Astrocyte (in vitro differentiated cells and primary cell): ENCODE data around the gene GOLGA6B. TPM values are rescaled to one million over a fixed set of nuclear protein-coding genes. Genes with fewer than 3 reads are reported as not detected.

Experiments
- DNase-seq: peaks from one replicate; pipeline ENCODE4 v3.0.0-alpha.2; 2010; ENCODE audit warnings: low read depth
- FAIRE-seq: peaks from 2 replicates; lab custom pipeline; 2011; peaks lifted over from hg19 to GRCh38; lab: Jason Lieb, UNC
- H2AFZ ChIP-seq: 2 replicates; pipeline ENCODE4 v1.6.0; 2012; ENCODE audit warnings: low read depth, low read length, inconsistent platforms
- H3K27ac ChIP-seq: 2 replicates; pipeline ENCODE4 v1.5.1; 2011; ENCODE audit warnings: low read depth, low read length, inconsistent platforms
- H3K27me3 ChIP-seq: 2 replicates; pipeline ENCODE4 v1.6.0; 2011; ENCODE audit warnings: low read length, inconsistent platforms; ENCODE audit not compliant: insufficient read depth
- H3K36me3 ChIP-seq: 2 replicates; pipeline ENCODE4 v1.5.1; 2011; ENCODE audit warnings: low read length, inconsistent platforms; ENCODE audit not compliant: insufficient read depth
- H3K4me1 ChIP-seq: 2 replicates; pipeline ENCODE4 v1.5.1; 2011; ENCODE audit warnings: low read length, inconsistent platforms; ENCODE audit not compliant: insufficient read depth
- H3K4me2 ChIP-seq: 2 replicates; pipeline ENCODE4 v1.6.0; 2012; ENCODE audit warnings: low read length, inconsistent platforms
- H3K4me3 ChIP-seq: 2 replicates; pipeline ENCODE4 v1.5.1; 2011; ENCODE audit warnings: low read depth, mild to moderate bottlenecking, low read length, inconsistent platforms; ENCODE audit not compliant: insufficient read depth
- H3K79me2 ChIP-seq: 2 replicates; pipeline ENCODE4 v1.6.0; 2012; ENCODE audit warnings: mild to moderate bottlenecking, low read length, inconsistent platforms; ENCODE audit not compliant: insufficient read depth
- H3K9ac ChIP-seq: 2 replicates; pipeline ENCODE4 v1.6.0; 2012; ENCODE audit warnings: mild to moderate bottlenecking, low read length, inconsistent platforms
- H3K9me3 ChIP-seq: 2 replicates; pipeline ENCODE4 v1.5.1; 2012; ENCODE audit warnings: low read depth, mild to moderate bottlenecking, low read length, inconsistent platforms; ENCODE audit not compliant: insufficient read depth
- H4K20me1 ChIP-seq: 2 replicates; pipeline ENCODE4 v1.6.0; 2012; ENCODE audit warnings: low read length, inconsistent platforms; ENCODE audit not compliant: insufficient read depth
- H3K27ac Mint-ChIP-seq: one replicate; pipeline ENCODE4 v1.8.0; 2021; ENCODE audit warnings: mild to moderate bottlenecking, mixed read lengths; ENCODE audit not compliant: unreplicated experiment
- H3K27me3 Mint-ChIP-seq: one replicate; pipeline ENCODE4 v1.8.0; 2021; ENCODE audit warnings: low read depth, mixed read lengths; ENCODE audit not compliant: unreplicated experiment
- H3K36me3 Mint-ChIP-seq: one replicate; pipeline ENCODE4 v1.8.0; 2021; ENCODE audit warnings: low read depth, mixed read lengths; ENCODE audit not compliant: unreplicated experiment
- H3K4me1 Mint-ChIP-seq: one replicate; pipeline ENCODE4 v1.8.0; 2021; ENCODE audit warnings: low read depth, mixed read lengths; ENCODE audit not compliant: unreplicated experiment
- H3K4me3 Mint-ChIP-seq: one replicate; pipeline ENCODE4 v1.8.0; 2021; ENCODE audit warnings: mild to moderate bottlenecking, moderate library complexity, mixed read lengths; ENCODE audit not compliant: unreplicated experiment
- H3K9me3 Mint-ChIP-seq: one replicate; pipeline ENCODE4 v1.8.0; 2021; ENCODE audit warnings: mild to moderate bottlenecking, mixed read lengths; ENCODE audit not compliant: unreplicated experiment
- CTCF ChIP-seq: IDR thresholded peaks from 2 replicates; pipeline ENCODE4 v1.5.1; 2011; ENCODE audit warnings: low read depth, mild to moderate bottlenecking, inconsistent platforms, low read length, moderate library complexity; ENCODE audit not compliant: insufficient read depth
- EZH2 ChIP-seq: IDR thresholded peaks from 2 replicates; pipeline ENCODE4 v1.6.1; 2012; ENCODE audit warnings: mild to moderate bottlenecking, low read length, inconsistent platforms; ENCODE audit not compliant: insufficient read depth
- total RNA-seq: library from RNA; stranded (reverse); gene quantifications from 2 replicates; pipeline ENCODE4 v1.2.1, GENCODE V29; 2021

The GOLGA6B gene
- total RNA-seq, 1 donor from 2014 or later = not detected

- no peaks in the 10 kb centered on the region for H3K27me3 Mint-ChIP-seq
These were observed 31.7 kb downstream of the GOLGA6B start, which contains the start of the genes BBS4 and HIGD2B for GRCh38 chr15:72685925-72686794. TSS of gene BBS4 (plus strand) at chr15:72686207. CDS start at chr15:72686228, 21 bp downstream. TSS of gene HIGD2B (minus strand) at chr15:72686182. CDS start at chr15:72676374, 9,808 bp downstream.

GRCh38 chr15:72688697-72689096 is 34.2 kb downstream of the GOLGA6B start:
- Histone ChIP-seq H4K20me1 (no peaks in the 10 kb centered on the region), H3K79me2 (peaks cover 12% of the 10 kb centered on the region), H3K9ac (no peak overlapping the region), H3K4me2 (no peak overlapping the region), H3K4me1 (peaks cover 7% of the 10 kb centered on the region), H3K36me3 (no peaks in the 10 kb centered on the region), H3K27me3 (no peaks in the 10 kb centered on the region), H3K9me3 (no peaks in the 10 kb centered on the region), H2AFZ (no peak overlapping the region), H3K27ac (no peak overlapping the region), H3K4me3 (no peak overlapping the region)
- Mint-ChIP-seq H3K36me3 (no peaks in the 10 kb centered on the region), H3K27me3 (no peaks in the 10 kb centered on the region), H3K4me3 (no peak overlapping the region), H3K27ac (no peak overlapping the region), H3K4me1 (no peaks in the 10 kb centered on the region), H3K9me3 (no peaks in the 10 kb centered on the region)
- DNase-seq = no peak
- no peak for FAIRE-seq
- TF ChIP-seq EZH2 = no peak
- no peak for TF ChIP-seq CTCF

More at GRCh38 chr15:72685925-72686794, 31.7 kb downstream of the GOLGA6B start, which contains the start of the genes BBS4 and HIGD2B:
- H3K9ac ChIP-seq = peak within 1 kb of the TSS; percentile 86
- H3K36me3 ChIP-seq = no peaks in the 10 kb centered on the region
- peak within 1 kb of the TSS; percentile 96 for H3K27ac Mint-ChIP-seq
- peak within 1 kb of the TSS; percentile 88 for H3K4me3 ChIP-seq
- peak within 1 kb of the TSS; percentile 98 for H3K4me3 Mint-ChIP-seq
- peak within 1 kb of the TSS; percentile 92 for H3K4me2 ChIP-seq
- H4K20me1 ChIP-seq = no peaks in the 10 kb centered on the region
- peaks cover 12% of the 10 kb centered on the region for H3K79me2 ChIP-seq
- no peaks in the 10 kb centered on the region for H3K9me3 Mint-ChIP-seq
- peak; percentile 77 for DNase-seq
- no peaks in the 10 kb centered on the region for H3K27me3 ChIP-seq
- peak within 1 kb of the TSS; percentile 76 for H3K27ac ChIP-seq
- TF ChIP-seq EZH2 (no peak), CTCF (no peak)
- H3K4me1 ChIP-seq = peaks cover 7% of the 10 kb centered on the region
- FAIRE-seq = no peak
- H2AFZ ChIP-seq = peak within 1 kb of the TSS; percentile 93
- H3K9me3 ChIP-seq = no peaks in the 10 kb centered on the region
- H3K36me3 Mint-ChIP-seq = no peaks in the 10 kb centered on the region
- no peaks in the 10 kb centered on the region for H3K4me1 Mint-ChIP-seq

GRCh38 chr15:72690938-72691337 is 36.4 kb downstream of the GOLGA6B start:
- Histone ChIP-seq H3K4me2 (no peak overlapping the region), H3K79me2 (peaks cover 12% of the 10 kb centered on the region), H4K20me1 (no peaks in the 10 kb centered on the region), H2AFZ (no peak overlapping the region), H3K4me3 (no peak overlapping the region), H3K36me3 (no peaks in the 10 kb centered on the region), H3K9me3 (no peaks in the 10 kb centered on the region), H3K27me3 (no peaks in the 10 kb centered on the region), H3K4me1 (no peaks in the 10 kb centered on the region), H3K27ac (no peak overlapping the region), H3K9ac (no peak overlapping the region)
- Mint-ChIP-seq H3K27ac (no peak overlapping the region), H3K9me3 (no peaks in the 10 kb centered on the region), H3K27me3 (no peaks in the 10 kb centered on the region), H3K4me1 (no peaks in the 10 kb centered on the region), H3K4me3 (no peak overlapping the region), H3K36me3 (no peaks in the 10 kb centered on the region)
- no peak for FAIRE-seq
- TF ChIP-seq CTCF (no peak), EZH2 (no peak)
- DNase-seq = no peak
